ENCODE data around the gene LRR1. TPM values are rescaled to one million over a fixed set of nuclear protein-coding genes. Genes with fewer than 3 reads are reported as not detected.
"Not testable (repeated sequence)": the region's sequence is repeated elsewhere in the genome, so short reads cannot be mapped to it uniquely, and the experiment has no call there.

Gene LRR1
- polyA plus RNA-seq, 1 experiment = 8.6 TPM

DNA sequence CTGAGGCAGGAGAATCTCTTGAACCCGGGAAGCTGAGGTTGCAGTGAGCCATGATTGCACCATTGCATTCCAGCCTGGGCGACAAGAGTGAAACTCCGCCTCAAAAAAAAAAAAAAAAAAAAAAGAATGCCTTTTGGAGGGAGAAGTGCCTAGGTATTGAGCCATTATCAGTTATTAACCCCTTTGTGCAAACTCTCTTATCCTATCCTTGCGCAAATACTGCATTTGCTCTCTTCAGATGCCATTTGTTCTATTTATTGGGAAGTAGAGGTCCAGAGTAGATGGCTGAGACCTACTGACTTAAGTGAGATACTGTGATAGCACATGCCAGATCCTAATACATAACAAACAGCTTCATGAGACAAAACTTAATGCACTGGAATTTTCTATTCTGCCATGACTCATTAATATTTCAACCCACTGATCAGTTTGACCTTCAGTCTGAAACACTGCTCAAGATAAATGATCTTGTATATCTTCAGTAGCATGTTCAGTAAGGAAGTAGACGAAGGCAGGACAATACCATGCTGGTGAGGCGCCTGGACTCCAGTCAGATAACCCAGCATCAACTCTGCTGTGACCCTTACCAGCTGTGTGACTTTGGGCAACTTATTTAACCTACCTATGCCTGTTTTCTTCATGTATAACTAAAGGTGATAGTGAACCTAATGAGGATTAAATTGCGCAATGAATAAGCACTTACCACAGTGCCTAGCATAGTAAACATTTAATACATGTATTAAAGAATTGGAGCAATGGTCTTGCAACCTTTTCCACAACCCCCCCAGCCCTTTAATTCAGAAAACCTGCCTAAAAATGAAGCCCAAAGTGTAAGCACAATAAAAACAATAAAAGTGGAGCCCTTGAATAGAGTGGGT lies 42.0 kb downstream of the LRR1 start:
- CTCF ChIA-PET = no interaction called here
- Histone ChIP-seq H3K27me3 (ENCODE audit: control insufficient read depth, insufficient read depth, low read length) (no peaks in the 10 kb centered on the region), H3K36me3 (ENCODE audit: control insufficient read depth, insufficient read depth, low read length) (peaks cover 2% of the 10 kb centered on the region), H3K4me3 (ENCODE audit: low read depth, low read length) (no peak overlapping the region)
- TF ChIP-seq, protein P1, sequence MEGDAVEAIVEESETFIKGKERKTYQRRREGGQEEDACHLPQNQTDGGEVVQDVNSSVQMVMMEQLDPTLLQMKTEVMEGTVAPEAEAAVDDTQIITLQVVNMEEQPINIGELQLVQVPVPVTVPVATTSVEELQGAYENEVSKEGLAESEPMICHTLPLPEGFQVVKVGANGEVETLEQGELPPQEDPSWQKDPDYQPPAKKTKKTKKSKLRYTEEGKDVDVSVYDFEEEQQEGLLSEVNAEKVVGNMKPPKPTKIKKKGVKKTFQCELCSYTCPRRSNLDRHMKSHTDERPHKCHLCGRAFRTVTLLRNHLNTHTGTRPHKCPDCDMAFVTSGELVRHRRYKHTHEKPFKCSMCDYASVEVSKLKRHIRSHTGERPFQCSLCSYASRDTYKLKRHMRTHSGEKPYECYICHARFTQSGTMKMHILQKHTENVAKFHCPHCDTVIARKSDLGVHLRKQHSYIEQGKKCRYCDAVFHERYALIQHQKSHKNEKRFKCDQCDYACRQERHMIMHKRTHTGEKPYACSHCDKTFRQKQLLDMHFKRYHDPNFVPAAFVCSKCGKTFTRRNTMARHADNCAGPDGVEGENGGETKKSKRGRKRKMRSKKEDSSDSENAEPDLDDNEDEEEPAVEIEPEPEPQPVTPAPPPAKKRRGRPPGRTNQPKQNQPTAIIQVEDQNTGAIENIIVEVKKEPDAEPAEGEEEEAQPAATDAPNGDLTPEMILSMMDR (IDR thresholded peaks at IDR 0.05; ENCODE audit: insufficient read depth, low read depth, low read length) = no peak
- POLR2A ChIA-PET = no interaction called here
- no peak for DNase-seq (ENCODE audit: low read depth)

DNA sequence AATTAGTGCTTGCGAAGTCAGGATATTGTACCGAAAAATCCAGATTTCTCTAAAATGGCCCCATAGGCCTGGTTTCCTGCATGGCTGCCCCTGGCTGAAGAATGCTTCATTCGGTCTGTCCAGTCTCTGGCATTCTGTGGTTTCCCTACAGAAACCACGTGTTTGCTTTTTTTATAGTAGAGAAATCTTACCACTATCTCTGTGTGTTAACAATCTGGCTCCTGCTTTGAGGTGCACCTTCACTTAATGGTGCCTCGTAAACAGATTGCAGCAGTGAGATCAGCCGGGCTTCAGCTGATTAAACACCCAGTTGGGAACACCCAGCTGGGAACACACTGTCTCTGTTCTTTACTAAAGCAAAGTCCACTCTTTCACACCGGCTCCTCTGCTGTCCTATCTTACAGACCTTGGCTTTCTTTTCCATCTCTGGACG lies 43.0 kb downstream of the LRR1 start:
- TF ChIP-seq, protein P1 (IDR thresholded peaks at IDR 0.05; ENCODE audit: insufficient read depth, low read depth, low read length) = no peak
- ChIA-PET CTCF (interaction anchor here (0.9 kb wide), 1 partner anchor 14 kb away, joined by 3 read pairs; no protein-coding TSS in a partner anchor), POLR2A (no interaction called here)
- no peak for DNase-seq (ENCODE audit: low read depth)
- no peak overlapping the region for H3K4me3 ChIP-seq (ENCODE audit: low read depth, low read length)
- no peaks in the 10 kb centered on the region for H3K27me3 ChIP-seq (ENCODE audit: control insufficient read depth, insufficient read depth, low read length)
- H3K36me3 ChIP-seq (ENCODE audit: control insufficient read depth, insufficient read depth, low read length) = peaks cover 2% of the 10 kb centered on the region

DNA sequence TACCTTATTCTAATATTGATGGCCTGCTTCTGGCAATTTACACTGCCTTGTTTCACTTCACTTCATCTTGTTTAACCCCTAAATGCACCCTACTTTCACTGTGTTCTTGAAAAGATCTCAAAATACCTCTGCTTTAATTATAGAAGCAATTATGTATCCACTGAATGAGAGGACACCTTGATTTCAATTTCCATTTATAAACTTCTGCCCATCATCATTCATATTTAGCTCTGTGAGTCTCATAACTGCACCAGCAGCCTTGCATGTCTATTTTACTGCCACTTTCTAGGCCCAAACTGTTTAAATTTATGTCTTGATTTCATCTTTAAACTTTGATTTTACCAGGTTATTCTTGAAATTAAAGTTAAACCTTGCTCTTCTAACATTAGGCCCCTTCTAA lies 43.4 kb downstream of the LRR1 start:
- H3K4me3 ChIP-seq (ENCODE audit: low read depth, low read length) = no peak overlapping the region

DNA sequence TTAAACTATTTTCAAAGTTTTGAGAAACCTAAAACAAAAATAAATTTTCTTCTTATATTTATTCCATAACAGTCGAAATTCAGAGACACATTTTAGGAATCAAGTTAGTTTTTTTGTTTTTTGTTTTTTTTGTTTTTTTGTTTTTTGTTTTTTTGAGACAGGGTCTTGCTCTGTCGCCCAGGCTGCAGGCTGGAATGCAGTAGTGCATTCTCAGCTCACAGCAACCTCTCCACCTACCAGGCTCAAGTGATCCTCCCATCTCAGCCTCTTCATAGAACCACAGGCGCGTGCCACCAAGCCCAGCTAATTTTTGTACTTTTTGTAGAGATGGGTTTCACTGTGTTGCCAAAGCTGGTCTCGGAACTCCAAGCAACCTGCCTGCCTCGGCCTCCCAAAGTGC lies 54.8 kb downstream of the LRR1 start:
- ChIA-PET POLR2A (no interaction called here), CTCF (no interaction called here)
- Histone ChIP-seq H3K27me3 (ENCODE audit: control insufficient read depth, insufficient read depth, low read length) (no peaks in the 10 kb centered on the region), H3K4me3 (ENCODE audit: low read depth, low read length) (no peak overlapping the region), H3K36me3 (ENCODE audit: control insufficient read depth, insufficient read depth, low read length) (no peaks in the 10 kb centered on the region; the same call in 1 of the 2 replicates)
- TF ChIP-seq, protein P1 (IDR thresholded peaks at IDR 0.05; ENCODE audit: insufficient read depth, low read depth, low read length) = no peak
- DNase-seq (ENCODE audit: low read depth) = no peak

More for the DNA sequence above, 43.4 kb downstream of the LRR1 start:
- DNase-seq (ENCODE audit: low read depth) = no peak
- ChIA-PET CTCF (interaction anchor here (0.9 kb wide), 1 partner anchor 14 kb away, joined by 3 read pairs; no protein-coding TSS in a partner anchor), POLR2A (no interaction called here)
- TF ChIP-seq, protein P1 (IDR thresholded peaks at IDR 0.05; ENCODE audit: insufficient read depth, low read depth, low read length) = no peak
- H3K36me3 ChIP-seq (ENCODE audit: control insufficient read depth, insufficient read depth, low read length) = peaks cover 2% of the 10 kb centered on the region
- H3K27me3 ChIP-seq (ENCODE audit: control insufficient read depth, insufficient read depth, low read length) = no peaks in the 10 kb centered on the region

DNA sequence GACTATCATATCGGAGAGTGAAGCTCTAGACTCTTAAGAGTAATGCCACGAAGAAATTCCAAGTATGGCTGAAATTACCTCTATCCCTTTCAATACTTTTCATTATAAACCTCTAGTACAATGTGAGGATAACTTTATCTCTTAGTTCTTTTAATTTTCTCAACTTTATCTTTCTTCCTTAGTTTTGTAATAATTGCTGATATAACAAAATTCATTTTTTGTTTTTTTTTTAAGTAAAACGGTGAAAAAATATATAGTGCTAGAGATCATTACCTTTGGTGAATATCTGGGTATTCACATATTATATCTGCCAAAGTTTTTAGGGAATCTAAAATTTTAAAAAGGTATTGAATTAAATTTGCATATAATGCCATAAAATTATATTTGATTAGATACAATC lies 55.8 kb downstream of the LRR1 start:
- Histone ChIP-seq H3K4me3 (ENCODE audit: low read depth, low read length) (no peak overlapping the region), H3K27me3 (ENCODE audit: control insufficient read depth, insufficient read depth, low read length) (no peaks in the 10 kb centered on the region), H3K36me3 (ENCODE audit: control insufficient read depth, insufficient read depth, low read length) (no peaks in the 10 kb centered on the region; the same call in 1 of the 2 replicates)
- ChIA-PET POLR2A (no interaction called here), CTCF (no interaction called here)
- TF ChIP-seq, protein P1 (IDR thresholded peaks at IDR 0.05; ENCODE audit: insufficient read depth, low read depth, low read length) = no peak
- no peak for DNase-seq (ENCODE audit: low read depth)

DNA sequence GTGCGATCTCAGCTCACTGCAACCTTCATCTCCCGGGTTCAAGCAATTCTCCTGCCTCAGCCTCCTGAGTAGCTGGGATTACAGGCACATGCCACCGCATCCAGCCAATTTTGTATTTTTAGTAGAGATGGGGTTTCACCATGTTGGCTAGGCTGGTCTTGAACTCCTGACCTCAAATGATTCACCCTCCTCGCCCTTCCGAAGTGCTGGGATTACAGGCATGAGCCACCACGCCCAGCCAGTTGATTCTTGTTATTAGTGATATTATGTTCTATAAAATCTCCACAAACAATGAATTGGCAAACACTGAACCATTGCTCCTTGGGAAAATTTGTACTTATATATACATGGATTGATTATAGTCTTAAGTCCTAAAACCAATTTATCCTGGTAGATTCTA lies 58.8 kb downstream of the LRR1 start:
- CTCF ChIA-PET; H3K4me3 ChIP-seq (ENCODE audit: low read depth, low read length); DNase-seq (ENCODE audit: low read depth); H3K27me3 ChIP-seq (ENCODE audit: control insufficient read depth, insufficient read depth, low read length); H3K36me3 ChIP-seq (ENCODE audit: control insufficient read depth, insufficient read depth, low read length); POLR2A ChIA-PET: not testable (repeated sequence)

All from BJ (cell line).